Heart right ventricle (tissue), 16 donors: Measurements from ENCODE around the gene GANC. TPM values are rescaled to one million over a fixed set of nuclear protein-coding genes. Genes with fewer than 3 reads are reported as not detected.

Experiments
- ATAC-seq, 8 donors: fragments of 200-7000 bp; cut with Tn5 transposase; one replicate each; pipeline ENCODE4 v1.9.1; 2020; ENCODE audit warnings: mild to moderate bottlenecking in 8 of 8, moderate library complexity in 8 of 8, moderate number of reproducible peaks in 1 of 8
- DNase-seq, 2 donors: peaks; one replicate each; pipeline ENCODE4 v3.0.0-alpha.2; 2020
- H3K27ac ChIP-seq, 10 donors: fragments of 200-600 bp; sonication (generic) in 2 of 10; one replicate each; pipeline versions ENCODE4 v1.5.0 to v1.8.0; 2020 to 2022; ENCODE audit warnings: mild to moderate bottlenecking in 3 of 10
- H3K27me3 ChIP-seq, 7 donors: fragments of 200-600 bp; one replicate each; pipeline ENCODE4 v1.8.0; 2021 to 2022; ENCODE audit warnings: mild to moderate bottlenecking in 2 of 7
- H3K36me3 ChIP-seq, 9 donors: fragments of 200-600 bp; sonication (generic) in 1 of 9; one replicate each; pipeline versions ENCODE4 v1.5.0 to v1.8.0; 2020 to 2022; ENCODE audit warnings: mild to moderate bottlenecking in 2 of 9
- H3K4me1 ChIP-seq, 9 donors: fragments of 200-600 bp; sonication (generic) in 1 of 9; one replicate each; pipeline versions ENCODE4 v1.5.0 to v1.8.0; 2020 to 2022; ENCODE audit warnings: mild to moderate bottlenecking in 4 of 9
- H3K4me3 ChIP-seq, 10 donors: fragments of 200-600 bp; sonication (generic) in 2 of 10; one replicate each; pipeline versions ENCODE4 v1.5.0 to v1.8.0; 2020 to 2022; ENCODE audit warnings: mild to moderate bottlenecking in 7 of 10, moderate library complexity in 2 of 10
- H3K9me3 ChIP-seq, 11 donors: fragments of 200-600 bp in 10 of 11; sonication (generic) in 2 of 11; one replicate each; pipeline versions ENCODE4 v1.5.0 to v1.8.0; 2013 to 2022; ENCODE audit warnings: mild to moderate bottlenecking in 2 of 11, control low read depth in 1 of 11, moderate library complexity in 1 of 11
- CTCF ChIP-seq, 9 donors: fragments of 200-600 bp; sonication (generic) in 2 of 9; IDR thresholded peaks; one replicate each; pipeline versions ENCODE4 v1.5.0 to v1.8.0; 2021 to 2022; ENCODE audit warnings: antibody characterized with exemption in 9 of 9, mild to moderate bottlenecking in 5 of 9, moderate library complexity in 1 of 9
- WGBS, 2 donors: extraction: QIAGEN DNeasy Blood & Tissue Kit; methylation state at CpG; one replicate each; pipeline ENCODE4 v1.1.7; 2013; ENCODE audit warnings: inconsistent platforms in 1 of 2; 5-methylcytosine and 5-hydroxymethylcytosine counted together
- intact Hi-C, 10 donors: fragments of 100-400 bp; cut with DNase I; formaldehyde crosslinking; loops; one replicate each; pipeline versions ENCODE4 v1.11.1 to v1.14.2; 2022
- polyA plus RNA-seq, 2 donors: library from polyadenylated mRNA; stranded (reverse); fragments of 200-250 nt; gene quantifications; one replicate each; pipeline ENCODE4 v1.2.3, GENCODE V29; 2013
- total RNA-seq, 10 donors: library from RNA; stranded (reverse); fragmentation: NEBNext Ultra II Directional in 3 of 10; extraction: Animal tissue kit (Norgen Biotek cat#: 25700) in 3 of 10; gene quantifications; one replicate each; pipeline versions ENCODE4 v1.2.1 to v1.2.4, GENCODE V29; 2021 to 2023
- donor health status: Arrhythmogenic right ventricular cardiomyopathy.
- donor health status: ischemic (EF 13 %, LVEDD 7.1; RV severe dilation, severe dysfunction).
- donor health status: healthy with polysubstance abuse.
- donor health status: DM: no; HTN: yes; CAD: no.
- donor health status: DM: no; HTN: no; CAD: no.
- donor health status: ischemic (EF 25% LVEDD 6.9; RV normal size, moderate dysfunction).
- donor health status: ischemic (EF 25% LVEDD 5.7; RV mildly dilated, moderate dysfunction).
- donor health status: healthy.
- donor health status: DM: yes; HTN: yes; CAD: no.
- donor health status: Ischemic cardiomyopathy.
- donor health status: ischemic (EF 35%, LVEDD 5.7; RV mildly dilated, moderate dysfunction).
- donor health status: nonischemic (EF 11% LVEDD 7.7; RV severe dilation, severe dysfunction).
- donor health status: DM: yes; HTN: yes; CAD: no.
- donor health status: PGD.
- donor health status: ischemic (EF 29% LVEDD 5.4; RV normal size, mild dysfunction).
- donor health status: nonischemic (EF 23%, LVEDD 6.1; RV moderate dilation, normal function).

GANC gene
- total and polyA plus RNA-seq, 12 donors = 5.3 to 25.8 (median 17.6) TPM

GRCh38 chr15:42402455-42403205 is 129.6 kb downstream of the GANC start:
- TF ChIP-seq CTCF (IDR thresholded peaks at IDR 0.05) = no peak
- no peak for DNase-seq
- 87 to 90% methylated on average over 15 of the region's 15 CpGs for WGBS, 2 donors
- intact Hi-C loops = no loop called here
- Histone ChIP-seq H3K27ac (no peak overlapping the region), H3K27me3 (no peaks in the 10 kb centered on the region), H3K9me3 (no peaks in the 10 kb centered on the region), H3K36me3 (peaks cover 0 to 52% (median 9%) of the 10 kb centered on the region in 9 donors), H3K4me1 (peaks cover 0 to 6% (median 0%) of the 10 kb centered on the region in 9 donors), H3K4me3 (no peak overlapping the region)
- ATAC-seq = no peak

DNA sequence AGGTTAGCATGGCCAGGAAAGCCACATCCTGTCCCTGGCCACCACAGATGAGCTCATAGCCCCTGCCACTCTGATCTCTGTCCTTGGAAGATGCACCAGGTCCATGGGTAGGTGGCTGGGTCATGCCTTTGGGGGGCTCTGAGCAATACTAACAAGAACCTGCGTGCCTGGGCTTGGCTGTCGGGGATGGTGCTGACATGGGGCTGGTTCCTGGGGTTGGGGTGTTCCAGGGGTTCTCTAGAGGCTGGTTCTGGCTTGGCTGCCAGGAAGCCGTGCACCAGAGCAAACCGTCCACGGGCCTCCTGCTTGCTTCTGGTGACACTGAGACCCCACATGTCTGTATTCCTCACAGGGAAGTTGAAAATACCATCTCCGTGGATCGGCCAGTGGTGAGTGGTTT is 130.4 kb downstream of the GANC start:
- ATAC-seq (no peak), DNase-seq (no peak)
- Histone ChIP-seq H3K4me1 (peaks cover 0 to 6% (median 0%) of the 10 kb centered on the region in 9 donors), H3K27me3 (no peaks in the 10 kb centered on the region), H3K9me3 (no peaks in the 10 kb centered on the region), H3K36me3 (peaks cover 0 to 52% (median 9%) of the 10 kb centered on the region in 9 donors), H3K4me3 (no peak overlapping the region), H3K27ac (no peak overlapping the region)
- intact Hi-C loops = no loop called here
- TF ChIP-seq CTCF (IDR thresholded peaks at IDR 0.05) = no peak
- 95 to 96% methylated on average over 7 of the region's 7 CpGs for WGBS, 2 donors

GRCh38 chr15:42404461-42405235 is 131.6 kb downstream of the GANC start:
- peaks cover 0 to 46% (median 9%) of the 10 kb centered on the region in 9 donors for H3K36me3 ChIP-seq
- ATAC-seq (peak in 3 of 8 donors; percentile 28 to 51 (median 36)), DNase-seq (no peak)
- H3K27ac ChIP-seq = no peak overlapping the region
- no peaks in the 10 kb centered on the region for H3K9me3 ChIP-seq
- TF ChIP-seq CTCF (IDR thresholded peaks at IDR 0.05) = no peak
- no peaks in the 10 kb centered on the region for H3K27me3 ChIP-seq
- peaks cover 0 to 6% (median 0%) of the 10 kb centered on the region in 9 donors for H3K4me1 ChIP-seq
- intact Hi-C loops = loop anchor here in 1 of 10 donors (5.0 kb wide), 1 partner anchor 158 kb away; no protein-coding TSS in a partner anchor
- no peak overlapping the region for H3K4me3 ChIP-seq
- whole genome bisulfite sequencing, 2 donors = 85 to 86% methylated on average over 12 of the region's 12 CpGs

DNA sequence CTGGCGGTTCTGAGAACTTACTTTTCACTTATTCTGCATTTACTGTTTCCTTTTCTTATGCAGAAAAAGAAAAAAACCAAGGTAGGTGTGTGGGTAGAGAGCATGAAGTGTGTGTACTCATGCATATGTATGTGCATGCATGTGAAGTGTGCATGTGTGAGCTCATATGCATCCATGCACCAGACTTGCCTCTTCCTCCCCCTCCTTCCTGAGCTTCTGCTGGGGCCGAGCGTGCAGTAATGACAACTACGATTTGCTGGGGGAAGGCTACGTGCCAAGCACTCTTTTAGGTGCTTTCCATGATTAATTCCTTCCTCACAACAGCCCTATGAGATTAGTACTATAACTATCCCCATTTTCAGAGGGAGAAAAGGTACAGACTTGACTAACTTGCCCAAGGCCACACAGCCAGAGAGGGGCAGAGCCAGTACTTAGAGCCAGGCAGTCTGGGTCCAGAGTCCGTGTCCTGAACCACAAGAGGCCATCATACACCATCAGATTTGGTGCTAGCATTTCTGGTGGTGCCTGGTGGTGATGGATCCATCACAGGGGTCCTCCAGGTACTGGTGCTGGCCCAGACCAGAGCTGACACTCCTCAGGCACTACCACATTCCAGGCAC is 133.0 kb downstream of the GANC start:
- Histone ChIP-seq H3K4me3 (no peak overlapping the region), H3K27ac (no peak overlapping the region), H3K36me3 (peaks cover 0 to 49% (median 10%) of the 10 kb centered on the region in 9 donors), H3K27me3 (no peaks in the 10 kb centered on the region), H3K9me3 (no peaks in the 10 kb centered on the region), H3K4me1 (peaks cover 0 to 6% (median 0%) of the 10 kb centered on the region in 9 donors)
- intact Hi-C loops = loop anchor here in 1 of 10 donors (5.0 kb wide), 1 partner anchor 156 kb away; no protein-coding TSS in a partner anchor
- no peak for TF ChIP-seq CTCF (IDR thresholded peaks at IDR 0.05)
- no peak for DNase-seq
- WGBS, 2 donors = 61 to 70% methylated on average over 6 of the region's 6 CpGs
- no peak for ATAC-seq
